NCI-H2196 (cell line): ENCODE results near the gene GPLD1.
"Not testable (repeated sequence)": the region's sequence is repeated elsewhere in the genome, so short reads cannot be mapped to it uniquely, and the experiment has no call there.

ENCODE experiments used
- DNase-seq: peaks from one replicate; lab custom pipeline; 2025; ENCODE audit not compliant: unreplicated experiment; lab: John Stamatoyannopoulos, UW

Gene GPLD1

DNA sequence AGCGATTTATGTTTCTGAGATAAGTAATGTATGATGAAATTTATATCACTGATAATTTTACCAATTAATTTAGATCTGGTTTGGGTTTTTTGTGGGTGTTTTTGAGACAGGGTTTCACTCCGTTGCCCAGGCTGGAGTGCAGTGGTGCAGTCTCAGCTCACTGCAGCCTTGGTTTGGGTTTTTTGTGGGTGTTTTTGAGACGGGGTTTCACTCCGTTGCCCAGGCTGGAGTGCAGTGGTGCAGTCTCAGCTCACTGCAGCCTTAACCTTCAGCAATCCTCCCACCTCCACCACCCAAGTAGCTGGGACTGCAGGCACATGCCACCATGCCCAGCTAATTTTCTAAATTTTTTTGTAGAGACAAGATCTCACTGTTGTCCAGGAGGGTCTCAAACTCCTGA is 73.6 kb downstream of the GPLD1 start:
- DNase-seq: no peak

DNA sequence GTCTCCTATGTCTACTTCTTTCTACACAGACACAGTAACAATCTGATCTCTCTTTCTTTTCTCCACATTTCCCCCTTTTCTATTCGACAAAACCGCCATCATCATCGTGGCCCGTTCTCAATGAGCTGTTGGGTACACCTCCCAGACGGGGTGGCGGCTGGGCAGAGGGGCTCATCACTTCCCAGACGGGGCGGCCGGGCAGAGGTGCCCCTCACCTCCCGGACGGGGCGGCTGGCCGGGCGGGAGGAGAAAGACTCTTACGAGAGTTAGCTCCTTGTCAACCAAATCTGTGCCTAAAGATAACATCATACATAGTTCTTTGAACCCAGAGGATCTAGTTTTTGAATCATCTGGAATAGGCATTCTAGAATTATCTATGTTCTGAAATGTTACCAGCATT is 74.8 kb downstream of the GPLD1 start:
- not testable (repeated sequence) for DNase-seq

DNA sequence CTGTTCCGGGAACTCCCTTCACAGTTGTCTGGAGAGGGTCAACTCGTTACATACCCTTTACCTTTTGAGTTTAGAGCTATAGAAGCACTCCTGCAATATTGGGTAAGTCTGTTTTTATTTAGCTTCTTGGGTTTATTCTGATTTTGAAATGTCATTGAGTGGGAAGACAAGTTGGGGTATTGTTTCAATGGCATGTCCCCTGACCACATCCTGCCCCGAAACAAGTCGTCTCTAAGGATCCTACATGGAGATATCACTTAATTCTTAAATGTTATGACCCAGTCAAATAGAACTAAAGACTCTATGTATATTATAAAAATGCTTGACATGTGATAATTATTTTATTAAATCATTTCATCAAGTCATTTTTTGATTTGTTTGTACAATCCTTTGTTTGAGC is 77.1 kb downstream of the GPLD1 start:
- no peak for DNase-seq

DNA sequence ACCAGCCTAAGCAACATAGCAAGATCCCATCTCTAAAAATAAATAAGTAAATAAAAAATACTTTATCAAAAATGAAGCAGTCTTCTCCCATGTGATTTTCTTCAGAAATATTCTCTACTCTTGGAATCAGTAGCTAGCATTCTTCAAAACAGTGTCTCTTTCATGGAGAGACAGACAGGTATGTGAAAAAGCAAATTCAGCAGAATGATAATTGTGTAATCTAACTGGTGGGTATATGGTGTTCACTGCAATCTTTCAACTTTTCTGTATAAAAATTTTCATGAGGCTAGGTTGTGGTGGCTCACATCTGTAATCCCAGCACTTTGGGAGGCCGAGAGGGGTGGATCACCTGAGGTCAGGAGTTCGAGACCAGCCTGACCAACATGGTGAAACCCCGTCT is 78.8 kb downstream of the GPLD1 start:
- DNase-seq: no peak

DNA sequence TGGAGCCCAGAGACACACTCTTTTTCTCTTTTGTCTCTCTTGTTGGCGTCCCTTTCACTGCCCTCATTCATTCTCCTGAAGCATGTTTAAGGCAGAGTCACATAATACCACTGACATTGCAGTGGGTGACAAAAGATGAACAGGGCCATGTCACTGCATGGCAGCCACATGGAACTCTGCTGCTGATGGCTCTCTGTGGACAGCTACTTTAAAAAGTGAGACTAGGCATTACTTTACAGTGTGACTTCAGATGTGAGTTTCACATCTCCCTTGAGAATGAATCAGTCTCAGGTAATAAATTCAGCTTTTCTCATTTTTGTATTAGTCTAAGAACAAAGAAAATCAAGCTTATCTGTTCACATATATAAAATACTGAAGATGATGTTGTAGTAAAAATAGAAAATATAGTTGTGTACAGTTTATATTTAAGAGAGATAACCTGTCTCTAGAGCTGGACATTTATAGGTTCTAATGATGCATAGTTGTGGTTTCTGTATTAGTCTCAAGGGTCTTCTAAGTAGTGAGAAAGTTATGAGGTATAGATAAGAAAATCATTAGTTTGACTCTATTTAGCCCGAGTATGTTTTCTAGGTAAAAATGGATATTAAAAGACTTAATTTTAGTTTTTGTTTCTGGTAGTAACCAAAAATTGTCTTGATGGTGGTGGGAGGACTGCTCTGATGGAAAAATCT is 80.5 kb downstream of the GPLD1 start:
- DNase-seq: no peak

DNA sequence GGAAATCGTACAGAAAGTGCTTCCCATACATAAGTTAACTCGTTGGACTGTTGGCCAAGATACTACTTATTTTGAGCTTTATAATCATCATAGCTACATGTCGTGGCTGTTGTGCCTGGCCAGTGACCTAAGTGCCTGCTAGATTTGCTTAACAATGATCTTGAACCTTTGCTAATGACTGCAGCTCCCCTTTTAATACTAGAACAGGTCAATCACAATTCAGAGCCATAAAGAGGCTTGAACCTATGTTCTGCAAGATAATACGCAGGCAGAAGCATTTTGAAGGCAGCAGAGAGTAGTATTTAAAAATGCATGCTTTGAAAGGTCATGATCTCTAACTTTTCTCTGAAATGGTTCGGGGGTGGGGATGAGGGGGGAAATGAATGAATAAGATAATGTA is 84.1 kb downstream of the GPLD1 start:
- DNase-seq: no peak

DNA sequence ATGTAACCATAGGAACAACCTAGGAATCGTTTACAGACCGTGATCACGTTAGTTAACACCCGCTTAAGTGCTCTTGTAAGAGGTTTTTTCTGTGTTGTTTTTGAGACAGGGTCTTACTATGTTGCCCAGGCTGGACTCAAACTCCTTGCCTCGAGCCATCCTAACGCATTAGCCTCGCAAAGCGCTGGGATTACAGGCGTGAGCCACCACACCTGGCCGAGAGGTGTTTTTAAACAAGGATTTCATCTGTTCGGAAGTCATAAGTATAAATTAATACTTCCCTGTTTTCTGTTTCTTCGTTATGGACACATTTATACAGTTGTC is 85.9 kb downstream of the GPLD1 start:
- no peak for DNase-seq

DNA sequence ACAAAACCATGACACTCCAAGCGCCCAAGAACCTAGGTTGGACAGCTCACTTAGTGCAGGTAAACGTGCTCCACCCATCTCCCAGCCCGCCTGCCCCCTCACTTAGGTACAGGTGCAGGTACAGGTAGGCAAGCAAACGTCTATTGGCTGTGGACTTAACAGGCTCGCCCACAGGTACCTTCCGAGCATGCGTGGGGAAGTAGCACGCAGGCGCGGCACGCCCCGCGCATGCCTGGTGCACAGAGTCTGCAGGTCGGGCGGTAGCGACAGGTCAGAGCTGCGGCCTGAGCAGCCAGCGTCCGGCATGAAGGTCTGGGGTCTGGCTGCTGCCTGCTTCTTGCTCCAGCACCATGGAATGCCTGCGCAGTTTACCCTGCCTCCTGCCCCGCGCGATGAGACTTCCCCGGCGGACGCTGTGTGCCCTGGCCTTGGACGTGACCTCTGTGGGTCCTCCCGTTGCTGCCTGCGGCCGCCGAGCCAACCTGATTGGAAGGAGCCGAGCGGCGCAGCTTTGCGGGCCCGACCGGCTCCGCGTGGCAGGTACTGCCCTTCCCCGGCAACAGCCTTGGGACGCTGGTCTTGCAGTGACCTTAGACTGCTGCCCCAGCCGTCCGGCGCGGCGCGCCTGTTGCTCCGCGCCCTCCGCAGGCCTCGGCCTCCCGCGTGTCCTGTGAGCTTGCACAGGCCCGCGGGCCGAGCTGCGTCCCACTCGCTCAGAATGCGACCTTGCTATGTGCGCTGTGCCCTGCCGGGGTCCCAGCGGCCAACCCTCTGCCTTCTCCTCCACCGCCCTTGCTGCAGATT is 86.5 kb downstream of the GPLD1 start, which contains the start of gene MRS2:
MRS2 (plus strand) TSS at position 240 of the 804 bp plus-strand sequence; CDS start at position 351, 111 bp downstream.
- peak; percentile 91 for DNase-seq

DNA sequence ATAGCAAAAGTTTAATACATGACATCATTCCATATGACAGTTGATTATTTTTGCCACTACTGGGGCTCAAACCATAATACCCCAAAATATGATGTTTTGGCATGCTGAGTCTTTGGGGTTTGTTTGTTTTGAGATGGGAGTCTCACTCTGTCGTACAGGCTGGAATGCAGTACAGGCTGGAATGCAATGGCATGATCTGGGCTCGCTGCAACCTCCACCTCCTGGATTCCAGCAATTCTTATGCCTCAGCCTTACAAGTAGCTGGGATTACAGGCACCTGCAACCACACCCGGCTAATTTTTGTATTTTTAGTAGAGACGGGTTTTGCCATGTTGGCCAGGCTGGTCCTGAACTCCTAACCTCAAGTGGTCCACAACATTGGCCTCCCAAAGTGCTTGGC is 87.9 kb downstream of the GPLD1 start:
- no peak for DNase-seq

DNA sequence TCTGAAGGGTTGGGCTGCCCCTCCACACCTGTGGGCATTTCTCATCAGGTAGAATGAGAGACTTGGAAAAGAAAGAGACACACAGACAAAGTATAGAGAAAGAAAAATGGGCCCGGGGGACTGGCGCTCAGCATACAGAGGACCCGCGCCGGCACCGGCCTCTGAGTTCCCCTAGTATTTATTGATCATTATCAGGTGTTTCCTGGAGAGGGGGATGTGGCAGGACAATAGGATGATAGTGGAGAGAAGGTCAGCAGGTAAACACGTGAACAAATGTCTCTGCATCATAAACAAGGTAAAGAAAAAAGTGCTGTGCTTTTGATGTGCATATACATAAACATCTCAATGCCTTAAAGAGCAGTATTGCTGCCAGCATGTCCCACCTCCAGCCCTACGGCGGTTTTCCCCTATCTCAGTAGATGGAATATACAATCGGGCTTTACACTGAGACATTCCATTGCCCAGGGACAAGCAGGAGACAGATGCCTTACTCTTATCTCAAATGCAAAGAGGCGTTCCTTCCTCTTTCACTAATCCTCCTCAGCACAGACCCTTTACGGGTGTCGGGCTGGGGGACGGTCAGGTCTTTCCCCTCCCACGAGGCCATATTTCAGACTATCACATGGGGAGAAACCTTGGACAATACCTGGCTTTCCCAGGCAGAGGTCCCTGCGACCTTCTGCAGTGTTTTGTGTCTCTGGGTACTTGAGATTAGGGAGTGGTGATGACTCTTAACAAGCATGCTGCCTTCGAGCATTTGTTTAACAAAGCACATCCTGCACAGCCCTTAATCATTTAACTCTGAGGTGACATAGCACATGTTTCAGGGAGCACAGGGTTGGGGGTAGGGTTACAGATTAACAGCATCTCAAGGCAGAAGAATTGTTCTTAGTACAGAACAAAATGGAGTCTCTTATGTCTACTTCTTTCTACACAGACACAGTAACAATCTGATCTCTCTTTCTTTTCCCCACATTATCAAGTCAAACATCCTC is 89.0 kb downstream of the GPLD1 start:
- DNase-seq: not testable (repeated sequence)

DNA sequence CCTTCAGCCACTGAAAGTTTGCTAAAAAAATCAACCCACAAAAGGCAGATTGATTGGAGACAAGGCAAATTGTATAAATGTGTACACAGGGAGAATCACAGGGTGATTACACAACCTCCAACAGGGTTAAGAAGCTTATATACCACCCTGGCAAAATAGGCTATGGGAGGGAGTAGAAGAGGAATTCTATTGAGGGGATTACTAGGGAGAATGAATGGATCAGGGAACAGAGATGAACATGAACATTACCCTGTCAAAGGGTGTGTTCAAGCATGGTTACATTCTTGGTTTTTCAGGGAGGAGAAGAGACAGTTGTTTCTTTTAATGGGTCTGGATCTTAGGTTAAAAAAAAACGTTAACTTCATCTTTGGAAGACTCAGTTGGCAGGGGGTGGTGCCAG is 91.7 kb downstream of the GPLD1 start:
- no peak for DNase-seq

DNA sequence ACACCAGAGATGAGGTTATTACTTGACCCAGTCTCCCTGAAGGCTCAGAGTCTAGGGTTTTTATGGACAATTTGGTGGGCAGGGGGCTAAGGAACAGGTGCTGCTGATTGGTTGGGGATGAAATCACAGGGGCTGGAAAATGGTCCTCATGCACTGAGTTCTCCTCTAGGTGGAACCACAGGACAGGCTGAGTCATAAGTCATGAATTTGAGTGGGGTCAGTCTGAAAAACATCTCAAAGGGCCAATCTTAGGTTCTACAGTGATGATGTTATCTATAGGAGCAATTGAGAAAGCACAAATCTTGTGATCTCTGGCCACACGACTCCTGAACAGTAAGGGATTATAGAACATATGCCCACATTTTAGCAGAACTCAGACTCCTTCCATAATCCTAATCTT is 92.6 kb downstream of the GPLD1 start:
- no peak for DNase-seq

DNA sequence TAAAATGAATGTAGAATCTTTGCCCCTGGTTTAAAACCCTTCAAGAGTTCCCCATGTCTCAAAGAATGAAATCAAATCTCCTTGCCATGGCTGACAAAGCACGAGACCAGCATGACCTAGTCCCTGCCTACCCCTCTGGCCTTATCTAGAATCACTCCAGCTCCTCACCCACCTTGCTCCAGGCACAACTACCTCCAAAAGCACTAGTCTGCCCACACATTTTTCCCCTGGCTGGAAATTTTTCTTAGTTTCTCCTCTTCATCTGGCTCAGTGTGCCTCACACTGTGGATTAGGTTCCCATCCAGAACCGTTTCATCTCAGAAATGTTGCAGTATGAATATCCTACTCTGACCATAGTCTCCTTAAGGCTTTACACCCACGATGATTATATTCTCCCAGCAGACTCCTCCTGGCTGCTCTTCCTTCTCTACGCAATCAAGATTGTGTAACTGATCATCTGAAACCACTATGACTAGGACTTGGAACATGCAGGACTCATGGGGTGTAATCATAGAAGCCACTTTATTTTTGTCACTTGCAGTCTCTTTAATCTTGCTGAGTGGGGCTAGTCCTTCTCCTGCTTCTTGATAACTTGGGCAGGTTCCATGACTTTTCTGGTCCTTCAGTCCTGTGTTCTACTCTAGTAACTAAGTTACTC is 94.5 kb downstream of the GPLD1 start:
- no peak for DNase-seq

DNA sequence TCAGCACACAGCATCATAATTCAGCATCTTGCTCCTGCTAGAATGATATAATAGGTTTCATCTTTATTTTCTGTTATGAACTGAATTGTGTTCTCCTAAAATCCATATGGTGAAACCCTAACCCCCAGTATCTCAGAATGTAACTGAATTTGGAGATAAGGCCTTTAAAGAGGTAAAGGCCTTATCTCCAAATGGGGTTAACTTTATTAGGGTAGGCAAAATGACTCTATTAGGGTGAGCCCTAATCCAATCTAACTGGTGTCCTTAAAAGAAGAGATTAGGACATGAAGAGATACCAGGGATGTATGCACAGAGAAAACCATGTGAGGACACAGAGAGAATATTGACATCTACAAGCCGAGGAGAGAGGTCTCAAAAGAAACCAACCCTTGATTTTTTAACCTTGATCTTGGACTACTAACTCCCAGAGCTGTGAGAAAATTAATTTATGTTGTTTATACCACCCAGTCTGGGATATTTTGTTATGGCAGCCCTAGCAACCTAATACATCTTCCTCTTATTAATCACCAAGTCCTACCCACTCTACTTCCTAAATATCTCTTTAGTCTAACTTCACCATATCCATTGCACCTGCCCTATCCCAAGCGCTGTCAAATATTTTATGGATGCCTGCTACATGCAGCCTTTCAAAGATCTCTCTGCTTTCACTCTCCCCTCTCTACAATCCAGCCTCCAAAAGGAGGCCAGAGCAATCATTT is 95.2 kb downstream of the GPLD1 start:
- no peak for DNase-seq

DNA sequence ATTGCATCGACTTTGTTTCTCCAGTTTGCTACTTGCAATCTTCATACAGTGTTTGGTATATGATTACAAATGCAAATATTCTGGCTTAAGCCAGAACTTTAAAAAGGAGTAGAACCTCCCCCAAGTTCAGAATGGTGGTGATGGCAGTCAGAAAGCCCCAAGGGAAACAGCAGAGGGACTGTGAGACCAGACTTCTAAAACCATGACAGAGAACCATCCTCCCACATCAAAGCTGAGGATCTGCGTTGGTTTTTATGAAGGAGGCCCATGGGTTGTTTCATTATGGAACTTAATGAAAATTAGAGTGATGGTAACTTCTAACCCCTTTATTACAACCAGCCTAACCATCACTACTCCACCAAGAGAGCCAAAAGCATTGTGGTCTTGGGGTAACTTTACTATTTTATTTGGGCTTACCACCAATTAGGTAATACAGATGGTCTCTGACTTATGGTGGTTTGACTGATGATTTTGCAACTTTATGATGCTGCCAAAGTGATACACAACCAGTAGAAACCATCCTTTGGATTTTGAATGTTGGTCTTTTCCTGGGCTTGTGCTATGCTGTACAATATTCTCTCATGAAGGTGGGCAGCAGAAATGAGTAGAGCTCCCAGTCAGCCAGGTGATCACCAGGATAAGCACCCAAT is 97.5 kb downstream of the GPLD1 start:
- DNase-seq: no peak

DNA sequence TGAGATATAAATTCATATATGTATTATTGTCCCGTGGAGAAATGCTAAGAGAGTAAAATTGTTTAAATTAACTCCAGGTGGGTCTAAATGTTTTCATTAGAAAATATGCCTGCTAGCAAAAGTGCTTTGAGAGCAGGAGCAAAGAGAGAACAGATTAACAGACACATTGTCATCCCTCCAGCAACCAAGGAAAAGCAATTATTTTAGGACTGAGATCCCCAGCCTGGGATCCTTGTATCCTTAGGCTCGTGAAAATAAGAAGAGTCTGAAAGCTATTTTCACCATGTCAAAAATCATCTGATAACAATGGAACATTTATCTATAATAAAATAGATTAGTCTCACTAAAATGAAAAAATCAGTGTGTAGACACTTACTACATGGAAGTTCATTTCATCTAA is 98.2 kb downstream of the GPLD1 start:
- no peak for DNase-seq

DNA sequence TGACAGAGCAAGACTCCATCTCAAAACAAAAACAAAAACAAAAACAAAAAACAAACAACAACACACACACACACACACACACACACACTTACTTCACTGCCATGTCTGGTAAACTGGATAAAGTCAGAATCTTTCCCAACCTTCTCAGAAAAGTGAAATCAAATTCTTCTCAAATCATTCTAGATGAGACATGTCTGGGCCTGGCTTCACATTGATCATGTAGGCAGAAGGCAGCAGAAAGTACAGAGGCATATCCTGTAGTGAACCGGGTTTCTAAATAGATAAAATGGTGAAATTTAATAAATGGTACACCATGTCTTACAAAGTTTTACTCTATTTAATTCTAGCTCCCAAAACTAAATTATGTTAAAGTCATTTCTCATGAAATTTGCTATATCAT is 101.6 kb downstream of the GPLD1 start:
- no peak for DNase-seq

DNA sequence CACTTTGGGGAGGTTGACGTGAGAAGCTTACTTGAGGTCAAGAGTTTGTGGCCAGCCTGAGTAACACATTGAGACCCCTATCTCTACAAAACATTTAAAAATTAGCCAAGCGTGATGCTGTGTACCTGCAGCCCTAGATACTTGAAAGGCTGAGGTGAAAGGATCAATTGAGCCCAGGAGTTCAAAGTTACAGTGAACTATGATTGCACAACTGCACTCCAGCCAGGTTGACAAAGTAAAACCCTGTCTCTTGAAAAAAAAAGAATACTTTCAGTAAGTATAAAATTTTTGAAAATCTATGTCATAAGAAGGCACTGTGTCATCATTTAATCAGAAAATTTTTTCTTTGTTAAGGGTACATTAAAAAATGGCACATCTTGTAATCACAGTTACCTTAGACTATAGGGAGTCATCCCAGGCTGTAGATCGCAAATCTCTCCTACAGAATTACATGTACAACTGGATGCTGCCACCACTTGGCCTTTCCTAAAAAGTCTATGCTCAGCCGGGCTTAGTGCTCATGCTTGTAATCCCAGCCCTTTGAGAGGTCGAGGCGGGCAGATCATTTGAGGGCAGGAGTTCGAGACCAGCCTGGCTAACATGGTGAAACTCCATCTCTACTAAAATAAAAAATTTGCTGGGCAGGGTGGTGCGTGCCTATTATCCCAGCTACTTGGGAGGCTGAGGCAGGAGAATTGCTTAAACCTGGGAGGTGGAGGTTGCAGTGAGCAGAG is 103.7 kb downstream of the GPLD1 start:
- DNase-seq: no peak
